SK-N-MC (cell line): ENCODE results near the gene ZNF564.

Experiments used
- EZH2 ChIP-seq: fragments of 200-600 bp; sonication (generic); IDR thresholded peaks from one replicate; pipeline ENCODE4 v1.6.1; 2017; ENCODE audit warnings: antibody characterized with exemption
- POLR2AphosphoS5 ChIP-seq: IDR thresholded peaks from 2 replicates; pipeline ENCODE4 v1.6.1; 2012; ENCODE audit warnings: mild to moderate bottlenecking, low read depth, low read length, borderline replicate concordance

GRCh38 chr19:12545267-12545666 lies 6.0 kb downstream of the ZNF564 start:
- no peak for TF ChIP-seq POLR2AphosphoS5
- no peak for TF ChIP-seq EZH2
